Stimulated activated CD4-positive, alpha-beta T cell treated with anti-CD3 and anti-CD28 coated beads, Interleukin-1b, Interleukin-23, amount 100 ng/mL, for 4 hours (primary cell): ENCODE results near the gene FGFBP2.
"Not testable (repeated sequence)": the region's sequence is repeated elsewhere in the genome, so short reads cannot be mapped to it uniquely, and the experiment has no call there.

ENCODE experiments used
- DNase-seq, 2 donors: peaks; one replicate each; pipeline ENCODE4 v3.0.0-alpha.2; 2020; ENCODE audit warnings: low read depth in 2 of 2

The FGFBP2 gene

DNA sequence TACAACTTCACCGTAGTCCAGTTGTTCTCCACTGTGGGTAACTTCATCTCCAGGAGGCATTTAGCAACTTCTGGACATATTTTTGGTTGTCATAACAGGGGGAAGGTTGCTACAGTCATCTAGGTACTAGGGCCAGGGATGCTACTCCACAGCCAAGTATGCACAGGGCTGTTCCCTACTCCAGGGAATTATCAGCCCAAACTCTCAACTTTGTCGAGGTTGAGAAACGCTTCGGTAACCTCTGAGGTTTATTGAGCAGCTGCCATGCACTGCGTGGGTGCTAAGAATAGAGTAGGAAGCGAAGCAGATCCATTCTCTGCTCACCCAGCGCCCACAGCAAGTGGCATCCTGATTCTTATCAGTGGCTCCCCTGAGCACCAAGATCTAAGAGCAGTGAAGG, 32.7 kb downstream of the FGFBP2 start:
- DNase-seq = no peak

DNA sequence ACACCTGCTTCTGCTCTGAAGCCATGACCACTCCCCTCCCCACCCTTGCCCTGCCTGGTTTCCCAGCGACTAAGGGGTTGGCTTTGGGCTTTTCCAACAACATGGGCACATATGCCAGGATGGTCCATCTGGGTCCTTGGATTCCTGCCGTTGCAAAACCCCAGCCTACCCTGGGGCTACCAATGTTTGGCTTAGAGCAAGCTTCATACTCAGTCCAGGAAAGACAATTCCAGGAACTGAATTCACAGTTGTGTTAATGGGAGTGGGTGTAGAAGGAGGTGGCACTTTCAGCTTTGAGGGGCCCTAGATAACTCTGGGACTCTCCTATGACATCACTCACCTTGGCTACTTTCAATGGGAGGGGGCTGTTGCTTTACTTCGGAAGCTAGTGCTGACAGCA, 33.4 kb downstream of the FGFBP2 start:
- DNase-seq = no peak

DNA sequence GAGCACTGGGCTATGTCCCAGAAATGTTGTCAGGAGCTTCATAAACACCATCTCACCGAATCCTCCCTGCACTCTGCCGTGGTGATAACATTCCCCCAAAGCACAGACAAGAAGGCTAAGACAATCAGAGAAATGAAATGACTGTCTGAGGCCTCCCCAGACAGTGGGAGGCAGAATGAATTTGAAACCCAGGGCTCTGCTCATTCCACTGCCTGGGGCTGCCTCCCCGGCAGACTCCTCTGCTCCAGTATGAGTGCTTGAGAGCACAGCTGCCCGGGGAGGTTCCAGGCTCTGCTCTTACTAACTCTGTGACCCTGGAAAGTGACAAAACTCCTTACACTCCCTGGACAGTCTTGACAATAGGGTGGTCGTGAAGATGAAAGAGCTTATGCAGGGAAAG, 34.1 kb downstream of the FGFBP2 start:
- no peak for DNase-seq

DNA sequence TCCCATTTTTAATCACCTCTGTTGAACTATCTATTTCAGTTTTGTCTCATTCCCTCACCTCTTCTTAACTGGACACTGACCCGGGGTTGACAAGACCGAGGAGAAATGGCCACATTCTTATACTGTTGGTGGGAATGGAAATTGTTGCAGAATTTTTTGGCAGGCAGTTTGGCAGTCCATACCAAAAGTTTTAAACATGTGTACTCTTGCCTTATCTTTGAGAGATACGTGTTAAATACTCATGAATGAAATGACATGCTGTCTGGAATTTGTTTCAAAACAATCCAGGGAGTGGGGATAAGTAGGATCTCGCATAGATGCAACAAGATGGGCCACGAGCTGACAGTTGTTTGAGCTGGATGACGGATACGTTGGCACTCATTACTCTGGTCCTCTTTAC, 36.5 kb downstream of the FGFBP2 start:
- no peak for DNase-seq

DNA sequence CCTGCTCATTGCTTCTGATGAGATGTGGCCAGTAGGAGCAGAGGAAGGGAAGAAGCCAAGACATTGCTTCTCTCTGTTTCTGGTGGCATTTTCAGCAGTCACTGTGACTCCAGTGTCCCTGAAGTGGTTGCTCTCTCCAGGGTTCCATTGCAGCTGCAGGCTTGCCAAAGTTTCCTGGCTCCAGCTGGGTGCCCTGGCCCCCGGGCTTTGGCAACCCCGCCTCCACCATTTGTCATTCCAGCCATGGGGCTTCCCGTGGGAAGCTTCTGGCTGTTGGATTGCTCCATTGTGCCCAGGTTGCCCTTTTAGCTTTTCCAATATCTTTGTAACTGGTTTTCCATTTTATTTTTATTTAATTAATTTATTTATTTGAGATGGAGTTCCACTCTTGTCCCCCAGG, 37.1 kb downstream of the FGFBP2 start:
- DNase-seq = no peak

DNA sequence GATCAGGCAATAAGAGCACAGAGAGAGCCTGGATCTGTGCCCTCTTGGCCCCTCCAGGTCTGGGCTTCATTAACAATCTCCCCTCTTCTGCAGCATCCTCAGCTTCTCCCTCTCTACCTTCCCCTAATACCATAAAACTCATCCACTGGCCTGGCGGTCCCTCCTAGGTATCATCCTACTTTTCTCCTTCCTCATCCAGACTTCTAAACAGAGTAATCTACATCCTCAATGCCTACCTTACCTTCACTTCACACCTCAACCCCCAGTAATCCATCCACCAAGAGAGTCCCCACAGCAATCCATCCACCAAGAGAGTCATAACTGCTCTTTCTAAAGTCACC, 41.4 kb downstream of the FGFBP2 start:
- DNase-seq = no peak

DNA sequence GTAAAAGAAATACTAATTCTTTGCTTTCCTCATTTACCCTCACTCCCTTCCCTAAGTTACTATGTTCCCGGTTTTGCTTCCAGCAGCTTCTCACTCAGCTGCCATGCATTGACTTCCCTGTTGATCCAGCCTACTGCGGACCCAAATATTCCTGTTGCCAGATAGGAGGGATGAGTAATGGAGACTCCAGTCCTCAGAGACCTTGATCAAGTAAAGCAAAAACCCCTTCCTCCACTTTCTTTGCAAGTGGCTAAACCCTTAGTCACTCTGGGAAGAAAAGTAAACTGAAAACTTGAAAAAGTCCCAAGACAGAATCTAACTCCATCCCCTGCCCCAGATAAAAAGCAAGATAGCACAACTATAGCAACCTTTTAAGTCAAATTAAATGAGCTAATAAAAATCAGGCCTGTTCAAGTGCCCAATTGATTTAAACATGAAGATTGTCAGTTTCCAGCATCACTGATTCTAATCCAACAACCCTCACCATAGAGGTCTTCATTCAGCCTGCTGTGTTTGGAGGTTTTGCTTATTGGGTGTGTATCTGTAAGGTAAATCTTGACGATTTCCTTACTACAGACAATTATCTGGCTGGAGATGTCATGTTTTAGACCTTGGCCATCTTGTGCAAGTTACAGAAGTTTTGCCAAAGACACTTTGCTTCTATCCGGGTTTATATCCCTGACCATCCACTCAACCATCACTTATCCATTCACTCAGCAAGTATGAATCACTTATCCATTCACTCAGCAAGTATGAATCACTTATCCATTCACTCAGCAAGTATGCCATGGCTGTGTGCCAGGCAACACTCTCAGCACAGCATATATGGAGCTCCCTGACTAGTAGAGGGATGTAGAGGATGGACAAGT, 42.0 kb downstream of the FGFBP2 start:
- DNase-seq = no peak

DNA sequence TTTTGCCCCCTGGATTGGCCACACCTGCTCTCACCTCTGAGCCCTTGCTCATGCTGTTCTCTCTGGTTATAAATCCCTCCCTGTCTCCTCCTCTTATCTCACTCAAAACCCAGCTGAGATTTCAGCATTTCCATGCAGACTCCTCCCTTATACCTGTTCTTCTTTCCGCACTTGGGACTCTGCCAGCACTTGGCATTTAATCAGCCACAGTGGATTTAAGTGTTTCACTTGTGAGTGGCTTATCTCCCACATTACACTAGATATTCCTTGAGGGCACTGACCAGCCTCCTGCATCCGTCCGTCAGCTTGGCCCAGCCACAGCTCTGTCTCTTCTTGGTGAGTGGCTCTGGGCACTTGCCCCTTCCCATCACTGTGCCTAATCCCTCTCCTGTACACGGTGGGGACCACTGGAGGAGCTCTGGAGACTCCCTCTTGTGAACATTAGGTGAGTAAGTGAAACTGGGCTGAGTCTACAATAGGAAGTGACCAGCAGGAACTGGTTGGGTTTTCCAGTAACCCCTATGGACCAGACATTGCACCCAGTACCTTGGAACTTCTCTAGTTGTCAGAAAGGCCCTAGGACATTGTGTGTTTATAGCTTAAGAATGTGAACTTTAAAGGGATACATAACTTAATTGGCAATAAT, 44.4 kb downstream of the FGFBP2 start:
- DNase-seq = no peak

DNA sequence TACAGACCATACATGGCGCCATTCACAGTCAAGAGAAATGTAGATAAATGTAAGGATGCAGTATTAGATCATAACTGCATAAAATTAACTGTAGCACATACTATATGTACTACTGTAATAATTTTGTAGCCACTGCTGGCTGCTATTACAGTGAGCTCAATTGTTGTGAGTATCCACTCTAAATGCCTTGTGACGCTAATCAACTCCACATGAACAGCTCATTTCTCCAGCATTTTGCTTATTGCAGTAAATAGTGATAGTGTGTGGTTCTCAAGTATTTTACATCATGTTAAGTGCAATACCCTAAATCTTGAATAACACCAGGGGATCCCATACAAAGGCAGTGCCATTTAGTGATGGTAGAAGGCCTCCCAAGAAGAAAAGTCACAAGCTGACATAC, 45.7 kb downstream of the FGFBP2 start:
- no peak for DNase-seq

DNA sequence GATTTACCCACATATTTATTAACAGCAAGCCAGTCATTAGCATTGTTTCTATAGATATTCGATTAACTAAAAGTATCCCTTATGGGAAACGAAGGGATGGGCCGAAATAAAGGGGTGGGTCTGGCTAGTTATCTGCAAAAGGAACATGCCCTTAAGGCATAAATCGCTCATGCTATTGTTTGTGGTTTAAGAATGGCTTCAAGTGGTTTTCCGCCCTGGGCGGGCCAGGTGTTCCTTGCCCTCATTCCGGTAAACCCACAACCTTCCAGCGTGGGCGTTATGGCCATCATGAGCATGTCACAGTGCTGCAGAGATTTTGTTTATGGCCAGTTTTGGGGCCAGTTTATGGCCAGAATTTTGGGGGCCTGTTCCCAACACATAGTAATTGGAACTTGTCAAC, 46.6 kb downstream of the FGFBP2 start:
- not testable (repeated sequence) for DNase-seq

DNA sequence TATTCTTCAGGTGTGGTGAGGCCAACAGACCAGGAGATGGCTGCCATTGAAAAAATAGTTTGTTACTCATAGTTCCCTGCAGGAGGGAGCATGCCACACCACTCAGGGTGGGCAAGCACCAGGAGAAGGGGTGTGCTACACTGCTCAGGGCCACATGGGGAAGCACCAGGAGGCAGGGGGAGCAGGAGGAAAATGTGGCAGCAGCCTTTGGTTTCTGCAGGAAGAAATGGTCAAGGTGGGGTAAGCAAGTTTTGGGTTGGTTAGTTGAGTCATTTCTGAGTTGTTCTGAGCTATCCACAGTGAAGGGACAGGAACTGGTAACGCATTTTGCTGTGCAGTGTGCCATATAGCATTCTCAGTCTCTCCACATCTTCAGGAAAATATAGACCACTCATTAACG, 48.2 kb downstream of the FGFBP2 start:
- no peak for DNase-seq

DNA sequence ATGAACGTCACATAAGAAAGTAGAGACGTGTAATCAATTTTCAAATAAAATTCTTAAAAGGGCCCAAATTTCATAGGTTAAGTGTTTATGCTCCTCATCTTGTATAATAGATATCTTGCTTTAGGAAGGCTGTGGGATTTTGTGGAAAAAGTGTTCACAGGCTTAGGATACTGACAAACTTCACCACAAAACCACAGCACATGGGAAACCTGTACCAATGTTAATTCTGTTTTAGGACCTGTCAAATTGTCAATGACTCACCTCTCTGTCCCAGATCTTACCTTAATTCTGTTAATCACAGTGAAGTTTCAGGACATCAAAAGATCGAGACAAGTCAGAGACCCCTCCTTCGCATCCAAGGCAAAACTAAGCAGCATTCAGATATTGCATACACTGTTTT, 48.7 kb downstream of the FGFBP2 start:
- no peak for DNase-seq

DNA sequence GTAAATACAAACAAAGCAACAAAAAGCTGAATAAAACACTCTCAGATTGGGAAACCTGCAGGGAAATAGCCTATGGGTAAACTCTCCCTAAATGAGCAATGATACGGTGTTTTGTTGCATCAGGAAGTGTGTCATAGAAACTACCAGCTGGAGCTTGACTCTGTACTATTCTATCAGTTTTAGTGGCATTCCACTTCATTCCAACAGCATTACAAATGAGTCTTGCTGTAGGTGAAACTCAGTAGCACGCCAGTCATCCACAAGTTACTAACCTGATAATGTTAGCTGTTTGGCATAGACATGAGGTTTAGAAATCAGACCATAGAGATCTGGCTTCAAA, 49.4 kb downstream of the FGFBP2 start:
- no peak for DNase-seq

DNA sequence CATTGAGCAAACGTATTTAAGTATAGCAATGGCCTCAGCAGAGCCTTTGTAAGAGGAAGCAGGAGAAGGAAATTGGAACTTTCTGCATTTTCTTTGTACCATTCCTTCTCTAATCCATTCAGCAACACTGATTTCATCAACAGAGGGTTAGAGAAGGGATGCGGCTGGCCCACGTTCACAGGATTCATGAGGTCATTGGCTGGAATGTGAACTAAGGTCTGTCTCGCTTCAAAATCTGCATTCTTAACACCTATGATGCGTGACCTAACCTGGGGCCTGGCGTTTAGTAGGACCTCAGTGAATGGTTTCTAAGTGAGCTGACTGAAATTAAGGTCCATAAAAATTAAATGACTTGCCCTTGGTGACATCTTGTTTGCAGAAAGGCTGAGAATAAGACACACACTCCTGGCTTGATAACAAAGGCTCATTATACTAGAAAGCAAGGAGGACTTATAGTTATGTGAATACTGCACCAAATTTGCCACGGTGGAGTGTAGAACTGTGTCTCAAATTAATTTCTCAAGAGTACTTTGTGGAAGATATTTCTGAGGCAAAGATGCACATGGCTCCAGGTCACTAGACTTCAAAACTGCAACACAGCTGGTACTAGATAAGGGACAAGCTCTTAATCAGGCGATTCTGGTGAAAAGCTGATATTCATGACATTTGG, 49.9 kb downstream of the FGFBP2 start:
- no peak for DNase-seq

DNA sequence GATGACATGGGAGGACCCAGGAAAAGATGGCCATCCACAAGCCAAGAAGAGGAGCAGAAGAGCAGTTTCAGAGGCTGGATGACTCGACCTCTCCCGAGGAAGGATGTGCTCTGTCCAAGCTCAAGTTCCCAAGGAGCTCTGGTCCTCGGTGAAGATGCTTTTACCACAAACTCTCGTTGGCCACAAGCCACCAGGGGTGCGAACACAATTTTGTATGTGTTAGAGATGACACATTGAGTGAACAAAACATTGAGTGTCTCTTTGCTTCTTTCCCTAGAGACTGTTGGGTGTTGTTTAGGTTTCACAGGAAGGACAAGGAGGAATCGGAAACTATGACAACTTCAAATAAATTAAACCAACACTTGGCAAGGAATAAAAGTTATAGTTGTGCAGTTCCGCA, 50.7 kb downstream of the FGFBP2 start:
- no peak for DNase-seq
